CD4-positive, alpha-beta T cell (primary cell): ENCODE measurements around the gene MAT2A. TPM values are rescaled to one million over a fixed set of nuclear protein-coding genes. Genes with fewer than 3 reads are reported as not detected.

Source experiments
- ATAC-seq: fragments of 200-7000 bp; cut with Tn5 transposase; one replicate; pipeline ENCODE4 v1.10.0; 2022; ENCODE audit warnings: mild to moderate bottlenecking; ENCODE audit not compliant: poor library complexity
- CTCF ChIA-PET: fragments of 350-600 bp; sonication (Branson Sonifier 250); formaldehyde crosslinking; loops from one replicate; lab custom pipeline; 2021; ENCODE audit warnings: antibody characterized with exemption, inconsistent platforms; lab: Charles Lee
- POLR2A ChIA-PET: fragments of 350-600 bp; sonication (Branson Sonifier 250); formaldehyde crosslinking; loops from one replicate; lab custom pipeline; 2021; ENCODE audit warnings: antibody characterized with exemption, inconsistent platforms; lab: Charles Lee
- DNase-seq, 14 experiments: peaks; one replicate each; pipeline ENCODE4 v3.0.0-alpha.2; 2013 to 2020; ENCODE audit warnings: mixed read lengths in 2 of 14
- H3K27ac ChIP-seq, 2 donors: one replicate each; pipeline versions ENCODE4 v1.5.1 to v1.7.0; 2013; ENCODE audit warnings: low read length in 2 of 2, low read depth in 1 of 2, mild to moderate bottlenecking in 1 of 2
- H3K27me3 ChIP-seq, 2 experiments: 1 replicate in 1 of 2; 2 replicates in 1 of 2; pipeline versions ENCODE4 v1.6.1 to v1.7.0; 2013; ENCODE audit warnings: low read length in 2 of 2, control low read depth in 1 of 2, mild to moderate bottlenecking in 1 of 2, moderate library complexity in 1 of 2; ENCODE audit not compliant: insufficient read depth in 2 of 2, control insufficient read depth in 1 of 2
- H3K36me3 ChIP-seq: one replicate; pipeline ENCODE4 v1.6.1; 2013; ENCODE audit warnings: low read length, control low read depth; ENCODE audit not compliant: insufficient read depth
- H3K4me1 ChIP-seq: one replicate; pipeline ENCODE4 v1.6.1; 2013; ENCODE audit warnings: low read length, control low read depth; ENCODE audit not compliant: insufficient read depth
- H3K4me3 ChIP-seq: one replicate; pipeline ENCODE4 v1.5.1; 2013; ENCODE audit warnings: mild to moderate bottlenecking, low read length, moderate library complexity
- H3K9me3 ChIP-seq, 2 experiments: 1 replicate in 1 of 2; 2 replicates in 1 of 2; pipeline versions ENCODE4 v1.6.1 to v1.7.0; 2013; ENCODE audit warnings: low read length in 2 of 2, mild to moderate bottlenecking in 2 of 2, control low read depth in 1 of 2, moderate library complexity in 1 of 2; ENCODE audit not compliant: control insufficient read depth in 1 of 2, insufficient read depth in 1 of 2
- H3K27ac Mint-ChIP-seq: one replicate; pipeline ENCODE4 v1.8.0; 2020; ENCODE audit warnings: mixed read lengths
- H3K27me3 Mint-ChIP-seq: one replicate; pipeline ENCODE4 v1.8.0; 2021; ENCODE audit warnings: mixed read lengths
- H3K36me3 Mint-ChIP-seq: one replicate; pipeline ENCODE4 v1.8.0; 2021; ENCODE audit warnings: low read depth, mixed read lengths
- H3K4me1 Mint-ChIP-seq: one replicate; pipeline ENCODE4 v1.8.0; 2021; ENCODE audit warnings: low read depth, mixed read lengths
- H3K4me3 Mint-ChIP-seq: one replicate; pipeline ENCODE4 v1.8.0; 2020; ENCODE audit warnings: mild to moderate bottlenecking, mixed read lengths
- H3K9me3 Mint-ChIP-seq: one replicate; pipeline ENCODE4 v1.8.0; 2020; ENCODE audit warnings: mixed read lengths
- CTCF ChIP-seq: fragments of 200-600 bp; IDR thresholded peaks from one replicate; pipeline ENCODE4 v1.8.0; 2022; ENCODE audit warnings: antibody characterized with exemption, mild to moderate bottlenecking
- intact Hi-C, 2 experiments: fragments of 100-400 bp; cut with DNase I in 1 of 2; cut with micrococcal nuclease in 1 of 2; formaldehyde crosslinking; loops; one replicate each; pipeline versions ENCODE4 v1.15.1 to v1.9.0; 2023 to 2025; cut with DNase I, micrococcal nuclease
- total RNA-seq, 174 experiments: library from RNA in 2 of 174; stranded (reverse) in 2 of 174; gene quantifications; one replicate each; pipeline ENCODE4 v1.2.3 and lab custom pipeline; 2021 to 2026

The MAT2A gene
- total RNA-seq, 2 experiments from 2014 or later: 121 to 122 TPM

GRCh38 chr2:85537600-85538506, 1.1 kb upstream of the MAT2A start:
- no peaks in the 10 kb centered on the region for H3K9me3 Mint-ChIP-seq
- Histone ChIP-seq H3K4me1 (peaks cover 29% of the 10 kb centered on the region), H3K27ac (peak overlapping the region; percentile 80 to 84), H3K36me3 (peaks cover 18% of the 10 kb centered on the region), H3K27me3 (no peaks in the 10 kb centered on the region), H3K9me3 (no peaks in the 10 kb centered on the region), H3K4me3 (peak overlapping the region; percentile 97)
- intact Hi-C loops: loop anchor here (1.0 to 5.0 kb wide), 6 partner anchors 75 to 569 kb away; partner anchors contain the start of genes C2orf68 (in 1 of the 2), ELMOD3 (in 1 of the 2), POLR1A (in 1 of the 2) and PTCD3 (in 1 of the 2)
- H3K27me3 Mint-ChIP-seq: no peaks in the 10 kb centered on the region
- H3K36me3 Mint-ChIP-seq: peaks cover 34% of the 10 kb centered on the region
- TF ChIP-seq CTCF: no peak
- peak overlapping the region; percentile 94 for H3K4me3 Mint-ChIP-seq
- peaks cover 47% of the 10 kb centered on the region for H3K4me1 Mint-ChIP-seq
- ChIA-PET POLR2A (interaction anchor here (0.5 to 5.8 kb wide), 28 partner anchors 8 to 633 kb away, joined by 3 to 63 read pairs (median 6); partner anchors contain the start of genes C2orf68, ELMOD3, POLR1A and PTCD3), CTCF (interaction anchor here (1.2 to 6.0 kb wide), 4 partner anchors 13 to 117 kb away, joined by 4 to 42 read pairs (median 4); partner anchors contain the start of gene C2orf68)
- ATAC-seq (no peak), DNase-seq (peak in 7 of 14 experiments; percentile 15 to 48 (median 39))
- H3K27ac Mint-ChIP-seq: peak overlapping the region; percentile 92

GRCh38 chr2:85539361-85540132, 579 bp downstream of the MAT2A start:
- CTCF ChIA-PET: interaction anchor here (0.5 to 6.0 kb wide), 6 partner anchors 11 to 990 kb away, joined by 3 to 42 read pairs (median 4); partner anchors contain the start of gene C2orf68
- intact Hi-C loops: loop anchor here (2.0 to 5.0 kb wide), 6 partner anchors 21 to 568 kb away; partner anchors contain the start of genes C2orf68 (in 1 of the 2), ELMOD3 (in 1 of the 2), GGCX (in 1 of the 2) and POLR1A (in 1 of the 2)
- DNase-seq (peak; percentile 52 to 88 (median 62)), ATAC-seq (peak; percentile 59)
- peaks cover 34% of the 10 kb centered on the region for H3K36me3 ChIP-seq
- H3K4me1 ChIP-seq: peaks cover 29% of the 10 kb centered on the region
- peaks cover 52% of the 10 kb centered on the region for H3K4me1 Mint-ChIP-seq
- H3K27me3 Mint-ChIP-seq: no peaks in the 10 kb centered on the region
- H3K9me3 Mint-ChIP-seq: no peaks in the 10 kb centered on the region
- peaks cover 51% of the 10 kb centered on the region for H3K36me3 Mint-ChIP-seq
- H3K4me3 ChIP-seq: peak overlapping the region; percentile 97
- no peaks in the 10 kb centered on the region for H3K27me3 ChIP-seq
- H3K4me3 Mint-ChIP-seq: peak overlapping the region; percentile 94
- TF ChIP-seq CTCF: no peak
- H3K9me3 ChIP-seq: no peaks in the 10 kb centered on the region
- POLR2A ChIA-PET: interaction anchor here (0.7 to 5.8 kb wide), 35 partner anchors 9 to 901 kb away, joined by 3 to 63 read pairs (median 6); partner anchors contain the start of genes C2orf68, ELMOD3, GGCX and KDM3A
- H3K27ac Mint-ChIP-seq: peak overlapping the region; percentile 92
- peak overlapping the region; percentile 80 to 83 for H3K27ac ChIP-seq
